ENCODE measurements around the gene FNDC3A. TPM values are rescaled to one million over a fixed set of nuclear protein-coding genes. Genes with fewer than 3 reads are reported as not detected.
A peak's percentile ranks its signal among the peaks of the same experiment; 100 is the strongest.

Gene FNDC3A
- total RNA-seq, 3 donors from 2014 or later (not counting 1 experiment from before 2014, with no cell fraction given) = 38.3 to 46.0 (median 41.5) TPM

- TF ChIP-seq CTCF (IDR thresholded peaks at IDR 0.05) = no peak
- Histone ChIP-seq H3K27me3 (ENCODE audit: control insufficient read depth, insufficient read depth, low read length) (no peaks in the 10 kb centered on the region), H3K36me3 (ENCODE audit: control insufficient read depth, insufficient read depth, low read length) (no peaks in the 10 kb centered on the region), H3K4me3 (ENCODE audit: low read length) (no peak overlapping the region), H3K27ac (ENCODE audit: low read length) (no peak overlapping the region), H3K9me3 (ENCODE audit: control insufficient read depth, insufficient read depth, low read length) (no peaks in the 10 kb centered on the region), H3K4me1 (ENCODE audit: control insufficient read depth, insufficient read depth, low read length) (no peaks in the 10 kb centered on the region)
- Mint-ChIP-seq H3K9me3 (no peaks in the 10 kb centered on the region), H3K27ac (no peak overlapping the region), H3K27me3 (ENCODE audit: low read depth in 2 of 2) (no peaks in the 10 kb centered on the region), H3K4me3 (no peak overlapping the region), H3K36me3 (no peaks in the 10 kb centered on the region), H3K4me1 (peaks cover 0 to 22% of the 10 kb centered on the region in 2 donors)
- DNase-seq (no peak), ATAC-seq (no peak)
- intact Hi-C loops (cut with micrococcal nuclease) = no loop called here
- WGBS (ENCODE audit: insufficient coverage) = 100% methylated on average over 1 of the region's 2 CpGs
Observed at GRCh38 chr13:49086722-49087121, 111.0 kb downstream of the FNDC3A start.

- Histone ChIP-seq H3K4me1 (ENCODE audit: control insufficient read depth, insufficient read depth, low read length) (no peaks in the 10 kb centered on the region), H3K4me3 (ENCODE audit: low read length) (no peak overlapping the region), H3K9me3 (ENCODE audit: control insufficient read depth, insufficient read depth, low read length) (no peaks in the 10 kb centered on the region), H3K27me3 (ENCODE audit: control insufficient read depth, insufficient read depth, low read length) (no peaks in the 10 kb centered on the region), H3K27ac (ENCODE audit: low read length) (no peak overlapping the region), H3K36me3 (ENCODE audit: control insufficient read depth, insufficient read depth, low read length) (no peaks in the 10 kb centered on the region)
- Mint-ChIP-seq H3K4me3 (no peak overlapping the region), H3K27ac (no peak overlapping the region), H3K27me3 (ENCODE audit: low read depth in 2 of 2) (no peaks in the 10 kb centered on the region), H3K36me3 (no peaks in the 10 kb centered on the region), H3K9me3 (no peaks in the 10 kb centered on the region), H3K4me1 (peaks cover 9 to 10% of the 10 kb centered on the region in 2 donors)
- intact Hi-C loops (cut with micrococcal nuclease) = no loop called here
- TF ChIP-seq CTCF (IDR thresholded peaks at IDR 0.05) = no peak
- WGBS (ENCODE audit: insufficient coverage) = 94% methylated on average over 5 of the region's 5 CpGs
- DNase-seq = no peak
- no peak for ATAC-seq
Observed at GRCh38 chr13:49093376-49093775, 117.7 kb downstream of the FNDC3A start.

GRCh38 chr13:49097374-49097773 lies 121.7 kb downstream of the FNDC3A start:
- Histone ChIP-seq H3K4me3 (ENCODE audit: low read length) (no peak overlapping the region), H3K9me3 (ENCODE audit: control insufficient read depth, insufficient read depth, low read length) (no peaks in the 10 kb centered on the region), H3K27me3 (ENCODE audit: control insufficient read depth, insufficient read depth, low read length) (no peaks in the 10 kb centered on the region), H3K27ac (ENCODE audit: low read length) (no peak overlapping the region), H3K4me1 (ENCODE audit: control insufficient read depth, insufficient read depth, low read length) (no peaks in the 10 kb centered on the region), H3K36me3 (ENCODE audit: control insufficient read depth, insufficient read depth, low read length) (no peaks in the 10 kb centered on the region)
- intact Hi-C loops (cut with micrococcal nuclease) = no loop called here
- TF ChIP-seq CTCF (IDR thresholded peaks at IDR 0.05) = no peak
- ATAC-seq (no peak), DNase-seq (no peak)
- Mint-ChIP-seq H3K9me3 (no peaks in the 10 kb centered on the region), H3K4me3 (no peak overlapping the region), H3K27me3 (ENCODE audit: low read depth in 2 of 2) (no peaks in the 10 kb centered on the region), H3K36me3 (no peaks in the 10 kb centered on the region), H3K27ac (no peak overlapping the region), H3K4me1 (peaks cover 5 to 6% of the 10 kb centered on the region in 2 donors)
- WGBS (ENCODE audit: insufficient coverage) = 100% methylated on average over 1 of the region's 2 CpGs

GRCh38 chr13:49098198-49098597 lies 122.5 kb downstream of the FNDC3A start:
- no peaks in the 10 kb centered on the region for H3K27me3 Mint-ChIP-seq (ENCODE audit: low read depth in 2 of 2)
- no peaks in the 10 kb centered on the region for H3K9me3 Mint-ChIP-seq
- H3K9me3 ChIP-seq (ENCODE audit: control insufficient read depth, insufficient read depth, low read length) = no peaks in the 10 kb centered on the region
- WGBS (ENCODE audit: insufficient coverage) = 90% methylated on average over 2 of the region's 2 CpGs
- H3K27ac ChIP-seq (ENCODE audit: low read length) = no peak overlapping the region
- peak in 1 of 3 donors; percentile 34 for ATAC-seq
- TF ChIP-seq CTCF (IDR thresholded peaks at IDR 0.05) = no peak
- H3K4me1 ChIP-seq (ENCODE audit: control insufficient read depth, insufficient read depth, low read length) = no peaks in the 10 kb centered on the region
- H3K4me3 ChIP-seq (ENCODE audit: low read length) = no peak overlapping the region
- peak in 1 of 2 donors; percentile 36 for DNase-seq
- intact Hi-C loops (cut with micrococcal nuclease) = loop anchor here (2.0 kb wide), 1 partner anchor 183 kb away; no protein-coding TSS in a partner anchor
- H3K36me3 Mint-ChIP-seq = no peaks in the 10 kb centered on the region
- H3K27ac Mint-ChIP-seq = no peak overlapping the region
- peaks cover 0 to 5% of the 10 kb centered on the region in 2 donors for H3K4me1 Mint-ChIP-seq
- no peaks in the 10 kb centered on the region for H3K36me3 ChIP-seq (ENCODE audit: control insufficient read depth, insufficient read depth, low read length)
- no peaks in the 10 kb centered on the region for H3K27me3 ChIP-seq (ENCODE audit: control insufficient read depth, insufficient read depth, low read length)
- no peak overlapping the region for H3K4me3 Mint-ChIP-seq

Measured in natural killer cell (primary cell).